GM19452 (cell line): Measurements from ENCODE around the gene ANP32E.

Source experiments
- ATAC-seq: cut with Tn5 transposase; IDR thresholded peaks from one replicate; pipeline ENCODE4 v1.9.1; 2021; ENCODE audit not compliant: unreplicated experiment

ANP32E gene

GRCh38 chr1:150173141-150173585 lies 62.7 kb downstream of the ANP32E start:
- no peak for ATAC-seq

GRCh38 chr1:150171801-150172200 lies 64.1 kb downstream of the ANP32E start:
- ATAC-seq, result no peak

GRCh38 chr1:150168960-150169601 lies 66.8 kb downstream of the ANP32E start:
- no peak for ATAC-seq
